Stimulated activated CD8-positive, alpha-beta memory T cell treated with anti-CD3 and anti-CD28 coated beads, Interleukin-12 subunit alpha, Interleukin-12 subunit beta, amount 100 ng/mL, for 24 hours (primary cell): Measurements from ENCODE around the gene PPP2R2C.

Experiments
- DNase-seq: peaks from one replicate; pipeline ENCODE4 v3.0.0-alpha.2; 2020; ENCODE audit errors: extremely low read depth

PPP2R2C gene

DNA sequence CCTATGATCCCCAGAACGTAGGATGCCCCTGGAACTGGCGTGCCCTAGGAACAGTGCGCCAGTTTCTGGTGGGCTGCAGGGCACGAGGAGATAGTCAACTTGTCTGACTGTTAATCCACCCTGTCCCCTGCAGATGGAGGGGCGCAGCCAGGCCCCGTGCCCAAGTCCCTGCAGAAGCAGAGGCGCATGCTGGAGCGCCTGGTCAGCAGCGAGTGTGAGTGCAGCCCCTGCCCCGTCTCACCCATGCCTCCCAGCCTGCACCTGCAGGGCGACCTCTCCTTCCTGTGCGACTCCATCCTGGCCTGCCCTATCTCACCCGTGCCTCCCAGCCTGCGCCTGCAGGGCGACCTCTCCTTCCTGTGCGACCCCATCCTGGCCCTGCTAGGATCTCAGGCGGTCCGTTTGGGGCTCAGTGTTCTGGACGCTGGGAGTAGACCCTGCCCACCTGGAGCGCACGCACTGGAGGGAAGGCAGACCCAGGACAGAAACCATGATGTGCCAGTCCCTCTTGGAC lies 180.6 kb downstream of the PPP2R2C start:
- no peak for DNase-seq

DNA sequence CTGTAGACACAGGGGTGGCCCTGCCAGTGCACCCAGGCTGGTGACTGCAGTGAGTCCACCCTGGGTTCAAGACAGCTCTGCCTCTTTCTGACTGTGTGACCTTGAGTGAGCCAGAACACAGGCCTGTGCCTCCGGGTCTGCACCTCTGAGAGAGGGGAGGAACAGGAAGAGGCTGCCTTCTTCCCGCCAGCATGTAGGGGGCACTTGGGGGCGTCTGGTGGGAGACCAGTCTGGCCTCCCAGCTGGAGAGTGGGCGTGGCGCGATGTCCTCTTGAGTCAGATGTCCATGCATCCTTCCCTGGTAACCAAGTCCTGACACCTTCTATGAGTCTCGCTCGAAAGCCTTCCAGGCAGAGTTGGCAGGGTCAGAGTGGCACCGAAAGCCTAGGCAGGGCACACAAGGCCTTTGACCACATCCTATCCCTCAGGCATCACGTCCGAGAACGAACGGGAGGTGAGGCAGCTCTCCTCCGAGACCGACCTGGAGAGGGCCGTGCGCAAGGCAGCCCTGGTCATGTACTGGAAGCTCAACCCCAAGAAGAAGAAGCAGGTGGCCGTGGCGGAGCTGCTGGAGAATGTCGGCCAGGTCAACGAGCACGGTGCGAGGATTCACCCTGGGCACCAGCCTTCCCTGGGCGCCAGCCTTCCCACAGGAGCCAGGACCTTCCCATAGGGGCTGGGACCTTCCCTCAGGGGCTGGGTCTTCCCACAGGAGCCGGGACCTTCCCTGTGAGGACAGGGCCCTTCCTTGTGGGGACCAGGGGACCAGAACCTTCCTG lies 181.5 kb downstream of the PPP2R2C start:
- no peak for DNase-seq

- DNase-seq = no peak
These were observed 182.2 kb downstream of the PPP2R2C start for GRCh38 chr4:6290256-6290655.

- no peak for DNase-seq
These were observed 183.5 kb downstream of the PPP2R2C start for GRCh38 chr4:6288871-6289270.

GRCh38 chr4:6288342-6288741 lies 184.1 kb downstream of the PPP2R2C start:
- DNase-seq = no peak

- no peak for DNase-seq
These were observed 185.2 kb downstream of the PPP2R2C start for GRCh38 chr4:6287017-6287788.

- DNase-seq = no peak
These were observed 189.1 kb downstream of the PPP2R2C start for GRCh38 chr4:6283282-6283681.

- DNase-seq = no peak
These were observed 190.1 kb downstream of the PPP2R2C start for GRCh38 chr4:6282314-6282771.

GRCh38 chr4:6281436-6282313 lies 190.7 kb downstream of the PPP2R2C start:
- DNase-seq = no peak

DNA sequence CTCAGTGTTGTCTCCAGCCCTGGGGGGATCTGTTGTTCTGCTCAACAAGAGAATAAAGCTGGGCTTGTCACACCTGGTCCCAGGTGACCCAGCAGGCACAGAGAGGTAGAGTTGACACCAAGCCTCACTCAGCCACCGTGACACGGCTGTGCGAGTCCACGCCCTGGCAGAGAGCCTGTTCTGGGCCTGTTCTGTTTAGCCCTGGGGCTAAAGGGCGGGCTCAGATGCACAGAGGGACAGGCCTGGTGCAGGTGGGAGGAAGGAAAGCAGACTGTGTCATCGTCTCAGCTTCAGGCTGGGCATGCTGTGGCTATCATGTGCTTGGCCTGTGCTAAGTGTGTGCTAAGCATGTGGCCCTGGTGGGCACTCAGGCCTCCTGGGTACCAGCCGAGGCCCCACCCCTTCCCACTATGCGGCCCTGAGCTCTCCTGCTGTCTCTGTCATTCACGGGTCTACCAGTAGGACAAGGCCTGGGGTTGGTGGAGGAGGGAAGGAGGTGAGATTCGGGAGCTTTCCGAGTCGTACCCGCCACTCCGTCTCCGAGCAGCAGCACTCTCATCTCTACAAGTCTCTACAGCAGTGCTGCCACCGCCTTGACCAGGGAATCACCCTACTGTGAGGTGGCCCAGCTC lies 191.9 kb downstream of the PPP2R2C start:
- DNase-seq = no peak

GRCh38 chr4:6279582-6280289 lies 192.7 kb downstream of the PPP2R2C start:
- DNase-seq = no peak

DNA sequence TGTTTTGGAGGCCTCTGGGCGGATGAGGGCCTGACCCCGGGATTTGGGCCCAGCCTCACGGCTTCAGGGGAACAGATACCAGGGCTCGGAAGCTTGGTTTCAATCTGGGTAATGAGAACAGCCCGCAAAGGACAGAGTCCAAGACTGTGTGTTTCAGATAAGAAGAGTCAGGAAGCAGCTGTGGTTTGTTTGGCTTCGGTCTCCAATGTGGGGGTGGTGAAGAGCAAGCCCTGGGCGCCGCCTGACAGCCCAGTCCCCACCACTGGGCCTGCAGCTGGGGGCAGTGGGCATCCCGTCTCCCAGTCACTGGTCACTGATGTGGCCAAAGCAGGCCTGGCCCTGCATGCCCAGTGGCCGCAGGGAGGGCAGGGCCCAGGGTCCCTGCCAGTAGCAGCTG lies 193.6 kb downstream of the PPP2R2C start:
- DNase-seq = no peak

GRCh38 chr4:6277935-6278800 lies 194.2 kb downstream of the PPP2R2C start:
- no peak for DNase-seq

DNA sequence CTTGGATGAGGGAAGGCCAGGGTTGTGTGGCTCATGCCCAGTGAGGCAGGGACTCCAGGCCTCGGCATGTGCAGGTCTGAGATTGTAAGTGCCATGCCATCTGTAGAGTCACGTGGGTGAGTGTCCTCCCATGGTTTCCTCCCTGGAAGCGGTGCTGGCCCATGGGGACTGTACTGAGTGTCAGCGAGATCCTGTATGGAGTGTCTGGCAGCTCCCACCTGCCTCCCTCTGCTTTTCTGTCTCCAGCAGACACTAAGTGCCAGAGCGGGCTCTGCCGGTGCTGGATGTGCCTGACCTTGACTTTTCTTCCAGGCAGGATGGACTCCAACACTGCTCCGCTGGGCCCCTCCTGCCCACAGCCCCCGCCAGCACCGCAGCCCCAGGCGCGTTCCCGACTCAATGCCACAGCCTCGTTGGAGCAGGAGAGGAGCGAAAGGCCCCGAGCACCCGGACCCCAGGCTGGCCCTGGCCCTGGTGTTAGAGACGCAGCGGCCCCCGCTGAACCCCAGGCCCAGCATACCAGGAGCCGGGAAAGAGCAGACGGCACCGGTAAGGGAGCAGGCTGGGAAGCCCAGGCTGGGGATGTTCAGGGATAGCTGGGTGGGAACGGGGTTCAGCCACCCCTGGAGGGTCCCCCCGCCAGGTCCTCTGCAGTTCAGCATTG lies 195.1 kb downstream of the PPP2R2C start:
- no peak for DNase-seq

GRCh38 chr4:6275898-6276806 lies 196.3 kb downstream of the PPP2R2C start:
- no peak for DNase-seq

DNA sequence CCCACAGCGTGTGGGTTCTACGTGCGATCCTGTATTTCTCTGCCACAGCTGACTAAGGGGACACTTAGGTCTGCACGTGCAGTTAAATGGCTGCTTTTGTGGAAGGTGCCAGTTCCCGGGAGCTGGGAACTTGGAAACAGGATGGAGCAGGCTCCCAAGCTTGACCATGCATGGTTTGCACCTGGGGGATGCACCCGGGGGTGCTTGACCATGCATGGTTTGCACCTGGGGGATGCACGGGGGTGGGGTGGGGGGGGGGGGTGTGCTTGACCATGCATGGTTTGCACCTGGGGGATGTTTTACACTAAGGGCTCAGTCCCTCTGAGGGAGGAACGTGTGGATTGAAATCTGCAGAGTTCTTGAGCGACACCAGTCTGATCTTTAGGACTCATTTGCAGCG lies 197.1 kb downstream of the PPP2R2C start:
- no peak for DNase-seq

GRCh38 chr4:6273661-6273990 lies 198.8 kb downstream of the PPP2R2C start:
- DNase-seq = no peak
